Astrocyte of the hippocampus (primary cell): ENCODE data around the gene EPB42.
A peak's percentile ranks its signal among the peaks of the same experiment; 100 is the strongest.
"Not testable (repeated sequence)": the region's sequence is repeated elsewhere in the genome, so short reads cannot be mapped to it uniquely, and the experiment has no call there.

Source experiments
- DNase-seq: peaks from one replicate; pipeline ENCODE4 v3.0.0; 2011; ENCODE audit warnings: low read depth, low spot score

The EPB42 gene

GRCh38 chr15:43187544-43188155 is 33.2 kb downstream of the EPB42 start:
- DNase-seq: peak; percentile 66

DNA sequence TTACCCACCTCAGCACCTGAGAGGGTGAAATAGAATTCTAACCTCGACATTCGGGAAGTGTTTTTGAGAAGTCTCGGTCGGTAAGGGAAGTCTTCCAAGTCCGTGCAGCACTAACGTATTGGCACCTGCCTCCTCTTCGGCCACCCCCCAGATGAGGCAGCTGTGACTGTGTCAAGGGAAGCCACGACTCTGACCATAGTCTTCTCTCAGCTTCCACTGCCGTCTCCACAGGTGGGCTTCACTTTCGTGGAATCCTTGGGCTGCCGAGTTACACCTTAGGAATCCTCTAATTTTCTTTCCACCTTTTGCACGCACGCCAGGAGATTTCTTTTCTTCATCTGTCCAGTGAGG is 34.8 kb downstream of the EPB42 start:
- DNase-seq: no peak

DNA sequence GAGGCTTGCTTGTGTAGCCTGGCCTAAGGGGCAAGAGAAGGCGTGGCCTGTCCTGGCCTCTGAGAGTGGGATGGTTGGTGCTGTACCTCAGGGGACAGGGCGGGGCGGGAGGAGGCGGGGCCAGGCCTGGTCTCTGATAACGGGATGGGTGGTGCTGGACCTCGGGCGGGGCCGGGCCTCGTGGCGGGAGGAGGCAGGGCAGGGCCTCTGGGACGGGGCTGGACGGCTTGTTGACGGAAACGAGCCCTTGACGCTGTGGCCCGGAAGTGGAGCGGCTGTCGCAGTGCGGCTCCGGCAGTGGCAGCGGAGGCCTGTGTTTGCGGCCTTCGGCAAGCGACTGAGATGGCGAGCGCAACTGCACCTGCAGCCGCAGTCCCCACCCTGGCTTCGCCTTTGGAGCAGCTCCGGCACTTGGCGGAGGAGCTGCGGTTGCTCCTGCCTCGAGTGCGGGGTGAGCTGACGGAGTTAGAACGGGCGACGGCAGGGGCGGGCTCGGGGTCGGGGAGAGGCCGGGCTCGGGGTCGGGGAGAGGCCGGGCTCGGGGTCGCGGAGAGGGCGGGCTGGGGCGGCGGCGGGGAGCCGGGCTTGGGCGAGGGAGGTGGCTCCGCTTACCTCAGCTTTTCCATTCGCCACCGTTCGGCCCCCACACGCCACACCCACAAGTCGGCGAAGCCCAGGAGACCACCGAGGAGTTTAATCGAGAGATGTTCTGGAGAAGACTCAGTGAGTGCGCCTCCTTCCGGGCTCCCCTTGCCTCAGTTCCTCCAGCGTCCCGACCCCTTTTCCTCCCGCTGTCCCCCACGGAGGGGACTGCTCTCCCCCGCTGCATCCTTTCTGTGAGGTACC is 35.4 kb downstream of the EPB42 start, which contains the start of gene CCNDBP1:
Gene CCNDBP1 (plus strand): TSS at position 247 of the 846 bp plus-strand sequence. CDS start 96 bp downstream, at position 343.
- peak; percentile 90 for DNase-seq

DNA sequence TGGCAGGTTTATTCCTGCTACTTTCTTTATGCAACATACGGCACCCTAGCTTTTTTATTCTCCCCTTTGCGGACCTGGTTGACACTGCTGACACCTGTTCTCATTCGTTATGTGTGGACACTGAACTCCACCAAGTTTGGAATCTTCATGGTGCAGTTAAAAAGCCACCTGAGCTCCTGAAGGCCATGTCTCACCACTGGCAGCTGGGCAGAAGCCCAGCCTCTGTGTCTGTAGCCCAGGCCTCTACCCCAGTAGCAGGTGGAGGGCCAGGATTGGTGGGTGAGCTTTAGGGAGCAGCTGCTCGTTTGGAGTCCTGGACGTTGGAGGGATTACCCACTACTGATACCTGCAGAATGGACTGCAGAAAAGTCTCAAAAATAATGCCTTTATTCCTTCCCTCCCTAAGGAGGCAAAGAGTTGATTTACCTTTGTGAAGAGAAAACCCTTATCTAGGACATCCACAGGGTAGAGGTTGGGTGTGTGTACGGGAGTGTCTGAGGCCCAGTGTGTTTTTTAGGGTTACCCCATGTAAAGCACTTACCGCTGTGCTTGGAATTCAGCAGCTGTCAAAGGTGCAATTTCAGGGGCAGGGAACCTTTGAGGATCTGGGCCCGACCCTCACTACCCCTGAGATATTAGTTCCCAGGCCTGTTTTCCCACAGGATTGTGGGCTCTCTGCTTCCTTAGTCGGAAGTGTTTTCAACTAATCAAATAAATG is 36.3 kb downstream of the EPB42 start:
- DNase-seq: no peak

GRCh38 chr15:43183270-43183669 is 37.5 kb downstream of the EPB42 start:
- no peak for DNase-seq

GRCh38 chr15:43177147-43177546 is 43.7 kb downstream of the EPB42 start:
- not testable (repeated sequence) for DNase-seq

- DNase-seq: not testable (repeated sequence)
Observed at GRCh38 chr15:43175656-43176309, 45.0 kb downstream of the EPB42 start.

DNA sequence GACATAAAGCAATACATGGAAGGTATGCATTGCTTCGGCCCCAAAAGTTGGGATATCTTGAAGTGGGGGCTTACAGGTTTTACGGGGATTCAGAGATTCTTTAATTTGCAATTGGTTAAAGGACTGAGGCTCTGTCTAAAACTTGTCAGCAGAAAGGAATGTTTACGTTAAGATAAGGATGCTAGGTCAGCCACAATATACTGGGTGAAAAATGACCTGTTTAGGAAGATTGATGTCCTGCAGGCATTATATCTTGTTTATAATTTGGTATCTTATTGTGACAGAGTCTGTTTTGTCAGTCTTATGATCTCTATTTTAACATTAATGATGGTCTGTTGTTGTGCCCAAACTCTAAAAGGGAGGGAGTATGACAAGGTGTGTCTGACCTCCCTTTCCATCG is 50.9 kb downstream of the EPB42 start:
- DNase-seq: peak; percentile 28

DNA sequence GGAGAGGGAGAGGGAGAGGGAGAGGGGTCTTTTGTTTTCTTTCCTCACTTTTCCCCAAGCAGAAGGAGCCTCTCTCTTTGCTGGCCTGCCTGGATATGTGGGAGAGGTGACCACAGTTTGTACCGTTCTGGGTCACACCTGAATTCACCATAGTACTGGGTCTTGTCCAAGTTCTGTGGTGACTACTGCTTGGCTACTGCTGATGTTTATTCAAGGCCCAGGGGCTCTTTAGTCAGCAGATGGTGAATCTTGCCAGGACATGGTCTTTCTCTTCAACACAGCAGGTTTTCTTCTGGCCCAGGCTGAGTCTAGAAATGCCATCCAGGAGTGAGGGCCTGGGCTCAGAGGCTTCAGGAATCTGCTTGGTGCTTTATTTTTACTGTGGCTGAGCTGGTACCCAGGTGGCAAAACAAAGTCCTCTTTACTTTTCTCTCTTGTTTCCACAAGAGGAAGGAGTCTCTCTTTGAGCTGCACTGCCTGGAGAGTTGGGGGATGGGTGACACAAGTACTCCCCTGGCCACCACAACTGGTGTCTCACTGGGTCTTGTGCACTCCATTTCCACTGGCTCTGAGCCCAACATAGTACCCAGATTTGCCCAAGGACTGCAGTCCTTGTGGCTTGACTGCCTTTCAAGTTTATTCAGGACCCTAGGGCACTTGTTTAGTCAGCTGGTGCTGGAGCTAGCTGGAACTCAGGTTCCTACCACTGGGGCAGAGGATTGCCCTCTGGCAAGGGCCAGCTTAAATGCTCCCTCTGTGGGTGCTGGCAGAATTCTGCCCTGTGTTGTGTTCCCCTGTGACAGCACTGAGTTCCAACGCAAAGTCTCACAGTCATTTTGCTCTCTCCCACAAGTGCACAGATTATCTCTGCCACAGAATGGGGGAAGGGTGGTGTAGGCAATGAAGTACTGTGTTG is 52.4 kb downstream of the EPB42 start:
- DNase-seq: peak; percentile 82

- not testable (repeated sequence) for DNase-seq
Observed at GRCh38 chr15:43167261-43167660, 53.6 kb downstream of the EPB42 start.

DNA sequence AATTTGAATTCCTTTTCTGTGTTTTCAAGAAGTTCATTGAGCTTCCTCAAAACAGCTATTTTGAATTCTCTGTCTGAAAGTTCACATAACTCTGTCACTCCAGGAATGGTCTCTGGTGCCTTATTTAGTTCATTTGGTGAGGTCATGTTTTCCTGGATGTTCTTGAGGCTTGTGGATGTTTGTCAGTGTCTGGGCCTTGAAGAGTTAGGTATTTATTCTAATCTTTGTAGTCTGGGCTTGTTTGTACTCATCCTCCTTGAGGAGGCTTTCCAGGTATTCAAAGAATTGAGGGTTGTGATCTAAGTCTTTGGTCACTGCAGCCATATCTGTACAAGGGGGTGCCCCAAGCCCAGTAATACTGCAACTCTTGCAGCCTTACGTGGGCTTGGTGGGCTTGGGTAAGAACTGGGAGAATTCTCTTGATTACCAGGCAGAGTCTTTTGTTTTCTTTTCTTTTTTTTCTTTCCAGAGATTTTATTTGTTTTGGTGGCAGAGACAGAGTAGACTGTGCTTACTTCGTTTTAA is 55.0 kb downstream of the EPB42 start:
- no peak for DNase-seq

DNA sequence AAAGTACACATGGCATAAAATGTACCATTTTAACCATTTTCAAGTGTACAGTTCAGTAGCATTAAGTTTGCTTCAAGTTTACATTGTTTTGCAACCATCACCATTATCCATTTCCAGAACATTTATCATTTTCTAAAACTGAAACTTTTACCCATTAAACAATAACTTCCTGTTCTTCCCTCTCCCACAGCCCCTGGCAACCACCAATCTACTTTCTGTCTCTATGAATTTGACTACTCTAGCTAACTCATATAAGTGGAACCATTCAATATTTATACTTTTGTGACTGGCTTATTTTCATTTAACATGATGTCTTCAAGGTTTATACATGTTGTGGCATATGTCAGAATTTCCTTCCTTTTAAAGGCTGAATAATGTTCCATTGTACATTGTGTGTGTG is 67.5 kb downstream of the EPB42 start:
- no peak for DNase-seq

- no peak for DNase-seq
Observed at GRCh38 chr15:43151688-43152087, 69.1 kb downstream of the EPB42 start.

- DNase-seq: peak; percentile 66
Observed at GRCh38 chr15:43150191-43150929, 70.5 kb downstream of the EPB42 start.
